ENCODE measurements around the gene ARHGAP10. TPM values are rescaled to one million over a fixed set of nuclear protein-coding genes. Genes with fewer than 3 reads are reported as not detected.

Gene ARHGAP10
- total and polyA plus RNA-seq, 2 donors (not counting 1 experiment from before 2014, with no cell fraction given), result 0.10 to 0.34 TPM

- Histone ChIP-seq H3K4me1 (ENCODE audit: control insufficient read depth in 2 of 2, insufficient read depth in 2 of 2, low read length in 2 of 2) (no peaks in the 10 kb centered on the region), H3K36me3 (replicated peaks in 1 of 2; ENCODE audit: control extremely low read depth in 1 of 2, control insufficient read depth in 1 of 2, extremely low read depth in 1 of 2, insufficient read depth in 2 of 2, low read length in 1 of 2) (no peaks in the 10 kb centered on the region), H3K79me2 (ENCODE audit: control insufficient read depth, insufficient read depth, low read length) (no peaks in the 10 kb centered on the region), H3K27ac (ENCODE audit: low read length in 2 of 2) (no peak overlapping the region), H3K9me3 (ENCODE audit: control extremely low read depth in 1 of 3, control insufficient read depth in 2 of 3, insufficient read depth in 1 of 3, low read length in 2 of 3) (peaks cover 0 to 13% (median 0%) of the 10 kb centered on the region in 3 donors), H3K4me3 (ENCODE audit: control extremely low read depth in 1 of 5, extremely low read depth in 1 of 5, insufficient read depth in 1 of 5, low read depth in 2 of 5, low read length in 4 of 5) (no peak overlapping the region), H3K27me3 (replicated peaks in 1 of 4; ENCODE audit: control extremely low read depth in 1 of 4, control insufficient read depth in 3 of 4, insufficient read depth in 4 of 4, low read length in 3 of 4) (no peaks in the 10 kb centered on the region), H3K9ac (ENCODE audit: low read length) (no peak overlapping the region), H4K20me1 (ENCODE audit: control insufficient read depth, insufficient read depth, low read length, poor library complexity, severe bottlenecking) (no peaks in the 10 kb centered on the region), H2AFZ (ENCODE audit: insufficient read depth, low read depth, low read length, poor library complexity, severe bottlenecking) (no peak overlapping the region), H3K4me2 (replicated peaks; ENCODE audit: low read depth, low read length, poor library complexity, severe bottlenecking) (no peak overlapping the region)
- ChIA-PET POLR2A (no interaction called here), CTCF (no interaction called here)
- H3K4me1 Mint-ChIP-seq, result no peaks in the 10 kb centered on the region
- no peak overlapping the region for H3K4me3 Mint-ChIP-seq
- no peaks in the 10 kb centered on the region for H3K9me3 Mint-ChIP-seq (ENCODE audit: insufficient read depth)
- no peak overlapping the region for H3K27ac Mint-ChIP-seq
- ATAC-seq (ENCODE audit: low read depth), result no peak
- 93% methylated on average over 14 of the region's 17 CpGs for WGBS (ENCODE audit: insufficient coverage)
- DNase-seq, result no peak
- TF ChIP-seq EZH2 (IDR thresholded peaks at IDR 0.05; ENCODE audit: borderline replicate concordance, insufficient read depth, low read depth, low read length, poor library complexity, severe bottlenecking), result no peak
- TF ChIP-seq, protein P1, sequence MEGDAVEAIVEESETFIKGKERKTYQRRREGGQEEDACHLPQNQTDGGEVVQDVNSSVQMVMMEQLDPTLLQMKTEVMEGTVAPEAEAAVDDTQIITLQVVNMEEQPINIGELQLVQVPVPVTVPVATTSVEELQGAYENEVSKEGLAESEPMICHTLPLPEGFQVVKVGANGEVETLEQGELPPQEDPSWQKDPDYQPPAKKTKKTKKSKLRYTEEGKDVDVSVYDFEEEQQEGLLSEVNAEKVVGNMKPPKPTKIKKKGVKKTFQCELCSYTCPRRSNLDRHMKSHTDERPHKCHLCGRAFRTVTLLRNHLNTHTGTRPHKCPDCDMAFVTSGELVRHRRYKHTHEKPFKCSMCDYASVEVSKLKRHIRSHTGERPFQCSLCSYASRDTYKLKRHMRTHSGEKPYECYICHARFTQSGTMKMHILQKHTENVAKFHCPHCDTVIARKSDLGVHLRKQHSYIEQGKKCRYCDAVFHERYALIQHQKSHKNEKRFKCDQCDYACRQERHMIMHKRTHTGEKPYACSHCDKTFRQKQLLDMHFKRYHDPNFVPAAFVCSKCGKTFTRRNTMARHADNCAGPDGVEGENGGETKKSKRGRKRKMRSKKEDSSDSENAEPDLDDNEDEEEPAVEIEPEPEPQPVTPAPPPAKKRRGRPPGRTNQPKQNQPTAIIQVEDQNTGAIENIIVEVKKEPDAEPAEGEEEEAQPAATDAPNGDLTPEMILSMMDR (IDR thresholded peaks at IDR 0.05), result no peak
- intact Hi-C loops (cut with micrococcal nuclease), result no loop called here
- no peaks in the 10 kb centered on the region for H3K27me3 Mint-ChIP-seq
Observed at GRCh38 chr4:148090503-148091476, 358.9 kb downstream of the ARHGAP10 start.

- no peak overlapping the region for H3K4me3 Mint-ChIP-seq
- no peaks in the 10 kb centered on the region for H3K27me3 Mint-ChIP-seq
Observed at GRCh38 chr4:148091896-148092295, 360.0 kb downstream of the ARHGAP10 start.

More at GRCh38 chr4:148091896-148092295, 360.0 kb downstream of the ARHGAP10 start:
- Histone ChIP-seq H2AFZ (ENCODE audit: insufficient read depth, low read depth, low read length, poor library complexity, severe bottlenecking) (no peak overlapping the region), H3K79me2 (ENCODE audit: control insufficient read depth, insufficient read depth, low read length) (no peaks in the 10 kb centered on the region), H3K4me1 (ENCODE audit: control insufficient read depth in 2 of 2, insufficient read depth in 2 of 2, low read length in 2 of 2) (no peaks in the 10 kb centered on the region), H3K27ac (ENCODE audit: low read length in 2 of 2) (no peak overlapping the region), H3K9ac (ENCODE audit: low read length) (no peak overlapping the region), H3K4me2 (replicated peaks; ENCODE audit: low read depth, low read length, poor library complexity, severe bottlenecking) (no peak overlapping the region), H3K9me3 (ENCODE audit: control extremely low read depth in 1 of 3, control insufficient read depth in 2 of 3, insufficient read depth in 1 of 3, low read length in 2 of 3) (peaks cover 0 to 13% (median 0%) of the 10 kb centered on the region in 3 donors), H3K4me3 (ENCODE audit: control extremely low read depth in 1 of 5, extremely low read depth in 1 of 5, insufficient read depth in 1 of 5, low read depth in 2 of 5, low read length in 4 of 5) (no peak overlapping the region), H3K27me3 (replicated peaks in 1 of 4; ENCODE audit: control extremely low read depth in 1 of 4, control insufficient read depth in 3 of 4, insufficient read depth in 4 of 4, low read length in 3 of 4) (no peaks in the 10 kb centered on the region), H4K20me1 (ENCODE audit: control insufficient read depth, insufficient read depth, low read length, poor library complexity, severe bottlenecking) (no peaks in the 10 kb centered on the region), H3K36me3 (replicated peaks in 1 of 2; ENCODE audit: control extremely low read depth in 1 of 2, control insufficient read depth in 1 of 2, extremely low read depth in 1 of 2, insufficient read depth in 2 of 2, low read length in 1 of 2) (no peaks in the 10 kb centered on the region)
- ChIA-PET CTCF (no interaction called here), POLR2A (no interaction called here)
- no peak for DNase-seq
- no peak overlapping the region for H3K27ac Mint-ChIP-seq
- no peaks in the 10 kb centered on the region for H3K4me1 Mint-ChIP-seq
- TF ChIP-seq, protein P1 (IDR thresholded peaks at IDR 0.05), result no peak
- TF ChIP-seq EZH2 (IDR thresholded peaks at IDR 0.05; ENCODE audit: borderline replicate concordance, insufficient read depth, low read depth, low read length, poor library complexity, severe bottlenecking), result no peak
- intact Hi-C loops (cut with micrococcal nuclease), result no loop called here
- WGBS (ENCODE audit: insufficient coverage), result 91% methylated on average over 4 of the region's 4 CpGs
- H3K9me3 Mint-ChIP-seq (ENCODE audit: insufficient read depth), result no peaks in the 10 kb centered on the region
- ATAC-seq (ENCODE audit: low read depth), result no peak

Measured in B cell (primary cell).